CD14-positive monocyte (primary cell): ENCODE results near the gene NEDD4L. TPM values are rescaled to one million over a fixed set of nuclear protein-coding genes. Genes with fewer than 3 reads are reported as not detected.

ENCODE experiments used
- DNase-seq, 3 donors: peaks; one replicate each; pipeline ENCODE4 v3.0.0-alpha.2; 2011 to 2022
- H2AFZ ChIP-seq: 2 replicates; pipeline ENCODE4 v1.6.0; 2012; ENCODE audit warnings: mild to moderate bottlenecking, low read depth, low read length, inconsistent platforms; ENCODE audit not compliant: insufficient read depth, poor library complexity, severe bottlenecking
- H3K27ac ChIP-seq, 2 donors: 1 replicate in 1 of 2; 2 replicates in 1 of 2; pipeline ENCODE4 v1.5.1; 2012 to 2013; ENCODE audit warnings: low read length in 2 of 2, control low read depth in 1 of 2, inconsistent platforms in 1 of 2, low read depth in 1 of 2, mild to moderate bottlenecking in 1 of 2
- H3K27me3 ChIP-seq, 2 donors: one replicate each; pipeline versions ENCODE4 v1.6.0 to v1.6.1; 2011 to 2013; ENCODE audit warnings: low read length in 2 of 2; ENCODE audit not compliant: control insufficient read depth in 2 of 2, insufficient read depth in 2 of 2
- H3K36me3 ChIP-seq, 2 donors: replicated peaks in 1 of 2; 1 replicate in 1 of 2; 2 replicates in 1 of 2; pipeline versions ENCODE4 v1.5.1 to v1.6.1; 2012 to 2013; ENCODE audit warnings: low read length in 2 of 2, control low read depth in 1 of 2, inconsistent platforms in 1 of 2, mild to moderate bottlenecking in 1 of 2; ENCODE audit not compliant: insufficient read depth in 2 of 2, control insufficient read depth in 1 of 2
- H3K4me1 ChIP-seq, 2 donors: 1 replicate in 1 of 2; 2 replicates in 1 of 2; pipeline versions ENCODE4 v1.5.1 to v1.6.1; 2012 to 2013; ENCODE audit warnings: low read length in 2 of 2, control low read depth in 1 of 2, inconsistent platforms in 1 of 2, mild to moderate bottlenecking in 1 of 2, moderate library complexity in 1 of 2; ENCODE audit not compliant: insufficient read depth in 2 of 2, control insufficient read depth in 1 of 2
- H3K4me2 ChIP-seq: replicated peaks from 2 replicates; pipeline ENCODE3; 2012; ENCODE audit warnings: low read length, moderate library complexity, mild to moderate bottlenecking; ENCODE audit not compliant: poor library complexity, severe bottlenecking; ENCODE audit errors: extremely low read depth
- H3K4me3 ChIP-seq, 3 experiments: fragments of 200-600 bp in 1 of 3; sonication (generic) in 1 of 3; replicated peaks in 1 of 3; 1 replicate in 2 of 3; 2 replicates in 1 of 3; pipeline ENCODE4 v1.5.1; 2011 to 2013; ENCODE audit warnings: low read length in 3 of 3, mild to moderate bottlenecking in 3 of 3, control low read depth in 2 of 3, low read depth in 2 of 3, inconsistent platforms in 1 of 3, moderate library complexity in 1 of 3
- H3K79me2 ChIP-seq: 2 replicates; pipeline ENCODE4 v1.6.0; 2012; ENCODE audit warnings: mild to moderate bottlenecking, control low read depth, inconsistent platforms, low read length, moderate library complexity; ENCODE audit not compliant: insufficient read depth
- H3K9ac ChIP-seq: 2 replicates; pipeline ENCODE4 v1.6.0; 2017; ENCODE audit warnings: low read length, mild to moderate bottlenecking; ENCODE audit not compliant: insufficient read depth, poor library complexity, severe bottlenecking
- H3K9me3 ChIP-seq, 2 donors: replicated peaks in 1 of 2; 1 replicate in 1 of 2; 2 replicates in 1 of 2; pipeline versions ENCODE4 v1.5.1 to v1.6.1; 2012 to 2013; ENCODE audit warnings: low read length in 2 of 2, control low read depth in 1 of 2; ENCODE audit not compliant: control insufficient read depth in 1 of 2, insufficient read depth in 1 of 2
- H4K20me1 ChIP-seq: 2 replicates; pipeline ENCODE4 v1.6.0; 2012; ENCODE audit warnings: mild to moderate bottlenecking, low read length, control low read depth, moderate library complexity; ENCODE audit not compliant: insufficient read depth
- H3K27ac Mint-ChIP-seq, 7 donors: one replicate each; pipeline ENCODE4 v1.8.0; 2020; ENCODE audit warnings: mild to moderate bottlenecking in 7 of 7, mixed read lengths in 7 of 7, moderate library complexity in 6 of 7, inconsistent platforms in 2 of 7
- H3K27me3 Mint-ChIP-seq, 3 donors: one replicate each; pipeline ENCODE4 v1.8.0; 2021 to 2022; ENCODE audit warnings: low read depth in 3 of 3, mild to moderate bottlenecking in 3 of 3, mixed read lengths in 3 of 3, moderate library complexity in 3 of 3, inconsistent platforms in 1 of 3
- H3K36me3 Mint-ChIP-seq, 2 donors: one replicate each; pipeline ENCODE4 v1.8.0; 2020; ENCODE audit warnings: mixed read lengths in 2 of 2, inconsistent platforms in 1 of 2, mild to moderate bottlenecking in 1 of 2
- H3K4me1 Mint-ChIP-seq: one replicate; pipeline ENCODE4 v1.8.0; 2020; ENCODE audit warnings: mild to moderate bottlenecking, mixed read lengths
- H3K4me3 Mint-ChIP-seq, 2 donors: one replicate each; pipeline ENCODE4 v1.8.0; 2020; ENCODE audit warnings: mild to moderate bottlenecking in 2 of 2, mixed read lengths in 2 of 2, moderate library complexity in 1 of 2
- H3K9me3 Mint-ChIP-seq, 7 donors: one replicate each; pipeline ENCODE4 v1.8.0; 2020 to 2022; ENCODE audit warnings: mixed read lengths in 7 of 7, mild to moderate bottlenecking in 6 of 7, moderate library complexity in 6 of 7, inconsistent platforms in 2 of 7
- WGBS: methylation state at CpG from one replicate; pipeline ENCODE4 v1.1.5; 2013; ENCODE audit warnings: missing lambda C conversion rate; ENCODE audit not compliant: insufficient coverage; 5-methylcytosine and 5-hydroxymethylcytosine counted together
- intact Hi-C, 2 donors: fragments of 100-400 bp; cut with micrococcal nuclease; formaldehyde crosslinking; loops; one replicate each; pipeline versions ENCODE4 v1.15.0 to v1.15.1; 2023
- polyA plus RNA-seq, 3 donors: library from polyadenylated mRNA; depleted of rRNA in 1 of 3; unstranded in 2 of 3; stranded (reverse) in 1 of 3; fragments of 300-500 nt in 2 of 3; fragments of >200 nt in 1 of 3; fragmentation: Illumina TruSeq in 2 of 3; gene quantifications; 1 replicate in 2 of 3; 2 replicates in 1 of 3; pipeline ENCODE4 v1.2.3, GENCODE V29; 2012 to 2021
- TF ChIP-seq, protein P1 (sequence below): fragments of 200-600 bp; IDR thresholded peaks from one replicate; pipeline ENCODE4 v1.8.0; 2022; ENCODE audit warnings: antibody characterized with exemption, mild to moderate bottlenecking

Gene NEDD4L
- polyA plus RNA-seq, 3 donors: 2.5 to 5.2 (median 4.5) TPM

DNA sequence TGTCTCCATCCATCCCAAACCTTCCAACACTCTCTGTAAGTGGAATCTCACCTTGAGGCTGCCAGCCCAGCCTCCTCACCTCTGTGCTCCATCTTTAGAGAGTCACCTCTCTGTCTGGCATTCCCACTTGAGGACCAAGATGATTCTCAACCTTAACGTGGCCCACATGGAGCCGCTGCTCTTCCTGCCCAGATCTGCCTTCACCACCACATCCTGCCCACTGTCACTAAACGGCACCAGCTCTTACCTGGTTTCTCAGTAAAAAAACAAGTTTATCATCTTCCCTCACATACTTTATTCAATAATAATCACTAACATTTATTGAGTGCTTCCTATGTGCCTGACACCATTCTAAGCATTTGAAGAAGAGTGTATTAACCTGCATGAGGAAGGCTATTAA lies 80.4 kb downstream of the NEDD4L start:
- 48% methylated on average over 3 of the region's 3 CpGs for WGBS
- Histone ChIP-seq H3K79me2 (no peaks in the 10 kb centered on the region), H3K27ac (no peak overlapping the region), H3K9ac (peak overlapping the region; percentile 4), H3K36me3 (no peaks in the 10 kb centered on the region), H3K4me3 (no peak overlapping the region), H3K9me3 (peaks cover 0 to under 1% of the 10 kb centered on the region in 2 donors), H3K27me3 (no peaks in the 10 kb centered on the region), H4K20me1 (no peaks in the 10 kb centered on the region), H3K4me1 (no peaks in the 10 kb centered on the region), H2AFZ (no peak overlapping the region), H3K4me2 (no peak overlapping the region)
- Mint-ChIP-seq H3K27ac (no peak overlapping the region), H3K9me3 (peaks cover 0 to 6% (median 0%) of the 10 kb centered on the region in 7 donors), H3K27me3 (peaks cover 2 to 5% (median 3%) of the 10 kb centered on the region in 3 donors), H3K4me1 (no peaks in the 10 kb centered on the region), H3K36me3 (no peaks in the 10 kb centered on the region), H3K4me3 (no peak overlapping the region)
- TF ChIP-seq, protein P1, sequence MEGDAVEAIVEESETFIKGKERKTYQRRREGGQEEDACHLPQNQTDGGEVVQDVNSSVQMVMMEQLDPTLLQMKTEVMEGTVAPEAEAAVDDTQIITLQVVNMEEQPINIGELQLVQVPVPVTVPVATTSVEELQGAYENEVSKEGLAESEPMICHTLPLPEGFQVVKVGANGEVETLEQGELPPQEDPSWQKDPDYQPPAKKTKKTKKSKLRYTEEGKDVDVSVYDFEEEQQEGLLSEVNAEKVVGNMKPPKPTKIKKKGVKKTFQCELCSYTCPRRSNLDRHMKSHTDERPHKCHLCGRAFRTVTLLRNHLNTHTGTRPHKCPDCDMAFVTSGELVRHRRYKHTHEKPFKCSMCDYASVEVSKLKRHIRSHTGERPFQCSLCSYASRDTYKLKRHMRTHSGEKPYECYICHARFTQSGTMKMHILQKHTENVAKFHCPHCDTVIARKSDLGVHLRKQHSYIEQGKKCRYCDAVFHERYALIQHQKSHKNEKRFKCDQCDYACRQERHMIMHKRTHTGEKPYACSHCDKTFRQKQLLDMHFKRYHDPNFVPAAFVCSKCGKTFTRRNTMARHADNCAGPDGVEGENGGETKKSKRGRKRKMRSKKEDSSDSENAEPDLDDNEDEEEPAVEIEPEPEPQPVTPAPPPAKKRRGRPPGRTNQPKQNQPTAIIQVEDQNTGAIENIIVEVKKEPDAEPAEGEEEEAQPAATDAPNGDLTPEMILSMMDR: no peak
- intact Hi-C loops: loop anchor here in 1 of 2 donors (5.0 kb wide), 1 partner anchor 242 kb away; no protein-coding TSS in a partner anchor
- DNase-seq: no peak

DNA sequence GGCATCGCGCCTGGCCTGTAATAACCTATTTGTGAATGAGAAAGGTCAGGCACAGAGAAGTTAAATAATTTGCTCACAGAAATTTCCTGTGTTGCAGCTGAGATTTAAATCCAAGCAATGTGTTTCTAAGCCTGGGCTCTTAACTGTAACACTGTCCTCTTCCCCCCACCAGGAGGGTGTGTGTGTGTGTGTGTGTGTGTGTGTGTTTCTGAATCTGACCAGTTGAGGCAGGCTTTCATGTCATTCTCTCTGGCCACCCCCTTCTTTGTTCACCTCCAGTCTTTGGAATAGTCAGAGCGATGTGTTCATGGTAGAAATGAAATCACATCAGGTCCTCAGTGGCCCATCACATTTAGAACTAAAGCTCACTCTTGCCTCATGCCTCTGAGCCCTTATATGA lies 81.2 kb downstream of the NEDD4L start:
- no peaks in the 10 kb centered on the region for H3K36me3 ChIP-seq
- no peak overlapping the region for H3K4me3 ChIP-seq
- Mint-ChIP-seq H3K36me3 (no peaks in the 10 kb centered on the region), H3K4me3 (no peak overlapping the region), H3K9me3 (peaks cover 0 to 6% (median 0%) of the 10 kb centered on the region in 7 donors), H3K4me1 (no peaks in the 10 kb centered on the region), H3K27me3 (peaks cover 2 to 3% (median 3%) of the 10 kb centered on the region in 3 donors), H3K27ac (no peak overlapping the region)
- no peaks in the 10 kb centered on the region for H4K20me1 ChIP-seq
- H3K4me2 ChIP-seq: no peak overlapping the region
- no peak for DNase-seq
- H3K79me2 ChIP-seq: no peaks in the 10 kb centered on the region
- WGBS: 93% methylated on average over 3 of the region's 3 CpGs
- intact Hi-C loops: no loop called here
- no peak overlapping the region for H3K27ac ChIP-seq
- H3K4me1 ChIP-seq: no peaks in the 10 kb centered on the region
- H3K27me3 ChIP-seq: no peaks in the 10 kb centered on the region
- peaks cover 0 to 8% of the 10 kb centered on the region in 2 donors for H3K9me3 ChIP-seq
- no peak overlapping the region for H2AFZ ChIP-seq
- no peak overlapping the region for H3K9ac ChIP-seq
- TF ChIP-seq, protein P1: no peak
